B cell (primary cell): ENCODE results near the gene ZNF648.

Source experiments
- EZH2 ChIP-seq: IDR thresholded peaks from 2 replicates; pipeline ENCODE4 v1.6.1; 2012; ENCODE audit warnings: borderline replicate concordance, low read depth, mild to moderate bottlenecking, moderate library complexity, low read length; ENCODE audit not compliant: insufficient read depth, poor library complexity, severe bottlenecking
- TF ChIP-seq, protein P1 (sequence below): fragments of 200-600 bp; IDR thresholded peaks from one replicate; pipeline ENCODE4 v1.8.0; 2022; ENCODE audit warnings: antibody characterized with exemption, mild to moderate bottlenecking

DNA sequence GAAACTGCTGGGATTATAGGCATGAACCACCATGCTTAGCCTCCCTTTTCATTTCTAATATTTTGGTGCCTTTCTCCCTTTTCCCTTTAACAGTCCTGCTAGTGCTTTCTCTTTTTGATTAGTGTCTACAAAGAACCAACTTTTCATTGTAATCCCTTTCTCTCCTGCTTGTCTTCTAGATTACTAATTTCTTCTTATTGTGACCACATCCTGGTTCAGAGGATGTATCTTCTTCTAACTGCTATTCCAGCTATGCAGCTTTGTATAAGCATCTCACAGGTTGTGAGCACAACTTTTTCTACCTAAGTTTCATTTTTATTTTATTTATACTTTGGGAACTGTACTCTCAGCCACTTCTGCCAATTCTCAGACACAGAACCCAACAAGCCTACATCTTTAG, 14.7 kb downstream of the ZNF648 start:
- TF ChIP-seq, protein P1, sequence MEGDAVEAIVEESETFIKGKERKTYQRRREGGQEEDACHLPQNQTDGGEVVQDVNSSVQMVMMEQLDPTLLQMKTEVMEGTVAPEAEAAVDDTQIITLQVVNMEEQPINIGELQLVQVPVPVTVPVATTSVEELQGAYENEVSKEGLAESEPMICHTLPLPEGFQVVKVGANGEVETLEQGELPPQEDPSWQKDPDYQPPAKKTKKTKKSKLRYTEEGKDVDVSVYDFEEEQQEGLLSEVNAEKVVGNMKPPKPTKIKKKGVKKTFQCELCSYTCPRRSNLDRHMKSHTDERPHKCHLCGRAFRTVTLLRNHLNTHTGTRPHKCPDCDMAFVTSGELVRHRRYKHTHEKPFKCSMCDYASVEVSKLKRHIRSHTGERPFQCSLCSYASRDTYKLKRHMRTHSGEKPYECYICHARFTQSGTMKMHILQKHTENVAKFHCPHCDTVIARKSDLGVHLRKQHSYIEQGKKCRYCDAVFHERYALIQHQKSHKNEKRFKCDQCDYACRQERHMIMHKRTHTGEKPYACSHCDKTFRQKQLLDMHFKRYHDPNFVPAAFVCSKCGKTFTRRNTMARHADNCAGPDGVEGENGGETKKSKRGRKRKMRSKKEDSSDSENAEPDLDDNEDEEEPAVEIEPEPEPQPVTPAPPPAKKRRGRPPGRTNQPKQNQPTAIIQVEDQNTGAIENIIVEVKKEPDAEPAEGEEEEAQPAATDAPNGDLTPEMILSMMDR = no peak
- no peak for TF ChIP-seq EZH2
